Body of pancreas (tissue), 4 donors: ENCODE data around the gene DYNLT3. TPM values are rescaled to one million over a fixed set of nuclear protein-coding genes. Genes with fewer than 3 reads are reported as not detected.

Source experiments
- ATAC-seq: fragments of 150-250 bp; one replicate; pipeline ENCODE4 v1.9.1; 2016
- DNase-seq, 4 donors: peaks; one replicate each; pipeline ENCODE4 v3.0.0-alpha.2; 2019
- H3K27ac ChIP-seq, 4 donors: fragments of 200-600 bp; sonication (generic); 1 replicate in 3 of 4; 2 replicates in 1 of 4; pipeline versions ENCODE4 v1.5.1 to v1.6.1; 2016 to 2019; ENCODE audit warnings: mild to moderate bottlenecking in 1 of 4, mixed read lengths in 1 of 4, moderate library complexity in 1 of 4
- H3K27me3 ChIP-seq, 2 donors: fragments of 200-600 bp; sonication (generic); one replicate each; pipeline ENCODE4 v1.6.0; 2016; ENCODE audit warnings: mild to moderate bottlenecking in 1 of 2
- H3K36me3 ChIP-seq, 2 donors: fragments of 200-600 bp; sonication (generic); replicated peaks in 1 of 2; 2 replicates each; pipeline ENCODE4 v1.5.1; 2016; ENCODE audit warnings: low read depth in 2 of 2; ENCODE audit not compliant: insufficient read depth in 1 of 2
- H3K4me1 ChIP-seq: fragments of 200-600 bp; sonication (generic); one replicate; pipeline ENCODE4 v1.6.0; 2016
- H3K4me3 ChIP-seq, 2 donors: fragments of 200-600 bp; sonication (generic); 1 replicate in 1 of 2; 2 replicates in 1 of 2; pipeline ENCODE4 v1.5.1; 2016 to 2019
- H3K9me3 ChIP-seq, 3 donors: fragments of 200-600 bp; sonication (generic); 1 replicate in 2 of 3; 2 replicates in 1 of 3; pipeline ENCODE4 v1.5.1; 2016
- CTCF ChIP-seq, 7 experiments: fragments of 450-650 bp in 4 of 7; fragments of 200-600 bp in 3 of 7; sonication (generic) in 3 of 7; IDR thresholded peaks; one replicate each; pipeline ENCODE4 v1.5.1; 2016 to 2019; ENCODE audit warnings: antibody characterized with exemption in 7 of 7
- POLR2A ChIP-seq, 3 donors: fragments of 450-650 bp; IDR thresholded peaks; one replicate each; pipeline ENCODE4 v1.6.1; 2016; ENCODE audit warnings: antibody characterized with exemption in 3 of 3, mild to moderate bottlenecking in 2 of 3
- WGBS, 2 donors: methylation state at CpG; one replicate each; pipeline ENCODE4 v1.1.5; 2017; 5-methylcytosine and 5-hydroxymethylcytosine counted together
- intact Hi-C: fragments of 100-400 bp; cut with DNase I; formaldehyde crosslinking; loops from one replicate; pipeline ENCODE4 v1.15.1; 2023
- total RNA-seq, 2 donors: library from RNA; depleted of rRNA; stranded (reverse); fragments of >200 nt; gene quantifications; one replicate each; pipeline ENCODE4 v1.1.0, GENCODE V29; 2016

Gene DYNLT3
- total RNA-seq, 2 donors from 2014 or later = 6.3 to 27.0 TPM

- ATAC-seq (no peak), DNase-seq (no peak)
- H3K27ac ChIP-seq = no peak overlapping the region
- H3K4me1 ChIP-seq = no peaks in the 10 kb centered on the region
- intact Hi-C loops = no loop called here
- no peak overlapping the region for H3K4me3 ChIP-seq
- TF ChIP-seq POLR2A (IDR thresholded peaks at IDR 0.05) = no peak
- no peak for TF ChIP-seq CTCF (IDR thresholded peaks at IDR 0.05)
- WGBS, 2 donors = 86 to 89% methylated on average over 4 of the region's 4 CpGs
- H3K36me3 ChIP-seq = no peaks in the 10 kb centered on the region
- H3K9me3 ChIP-seq = no peaks in the 10 kb centered on the region
- no peaks in the 10 kb centered on the region for H3K27me3 ChIP-seq
Measured at GRCh38 chrX:37816766-37817165, 30.6 kb downstream of the DYNLT3 start.

- Histone ChIP-seq H3K36me3 (no peaks in the 10 kb centered on the region), H3K9me3 (no peaks in the 10 kb centered on the region), H3K4me1 (no peaks in the 10 kb centered on the region), H3K4me3 (no peak overlapping the region), H3K27ac (no peak overlapping the region), H3K27me3 (no peaks in the 10 kb centered on the region)
- ATAC-seq (no peak), DNase-seq (no peak)
- 68 to 75% methylated on average over 5 of the region's 5 CpGs for WGBS, 2 donors
- no peak for TF ChIP-seq POLR2A (IDR thresholded peaks at IDR 0.05)
- no peak for TF ChIP-seq CTCF (IDR thresholded peaks at IDR 0.05)
- intact Hi-C loops = no loop called here
Measured at GRCh38 chrX:37815366-37815765, 32.0 kb downstream of the DYNLT3 start.

- 74 to 88% methylated on average over 4 of the region's 4 CpGs for WGBS, 2 donors
- no peaks in the 10 kb centered on the region for H3K4me1 ChIP-seq
- H3K27ac ChIP-seq = no peak overlapping the region
- DNase-seq (no peak), ATAC-seq (no peak)
- no peaks in the 10 kb centered on the region for H3K9me3 ChIP-seq
- intact Hi-C loops = no loop called here
- H3K27me3 ChIP-seq = no peaks in the 10 kb centered on the region
- H3K36me3 ChIP-seq = no peaks in the 10 kb centered on the region
- no peak overlapping the region for H3K4me3 ChIP-seq
- no peak for TF ChIP-seq POLR2A (IDR thresholded peaks at IDR 0.05)
- no peak for TF ChIP-seq CTCF (IDR thresholded peaks at IDR 0.05)
Measured at GRCh38 chrX:37813570-37813969, 33.8 kb downstream of the DYNLT3 start.

GRCh38 chrX:37812110-37812509, 35.3 kb downstream of the DYNLT3 start:
- Histone ChIP-seq H3K27me3 (no peaks in the 10 kb centered on the region), H3K4me3 (no peak overlapping the region), H3K36me3 (no peaks in the 10 kb centered on the region), H3K4me1 (no peaks in the 10 kb centered on the region), H3K27ac (no peak overlapping the region), H3K9me3 (no peaks in the 10 kb centered on the region)
- TF ChIP-seq CTCF (IDR thresholded peaks at IDR 0.05) (no peak), POLR2A (IDR thresholded peaks at IDR 0.05) (no peak)
- ATAC-seq = no peak
- intact Hi-C loops = no loop called here
- 50 to 56% methylated on average over 1 of the region's 1 CpG for WGBS, 2 donors
- DNase-seq = no peak

GRCh38 chrX:37809970-37810369, 37.4 kb downstream of the DYNLT3 start:
- WGBS, 2 donors = 76 to 84% methylated on average over 2 of the region's 2 CpGs
- no peak for TF ChIP-seq CTCF (IDR thresholded peaks at IDR 0.05)
- TF ChIP-seq POLR2A (IDR thresholded peaks at IDR 0.05) = no peak
- Histone ChIP-seq H3K27me3 (no peaks in the 10 kb centered on the region), H3K9me3 (no peaks in the 10 kb centered on the region), H3K36me3 (no peaks in the 10 kb centered on the region), H3K4me1 (no peaks in the 10 kb centered on the region), H3K4me3 (no peak overlapping the region), H3K27ac (no peak overlapping the region)
- ATAC-seq (no peak), DNase-seq (no peak)
- intact Hi-C loops = no loop called here
